Liver (tissue), 9 donors: ENCODE data around the gene NEUROG1. TPM values are rescaled to one million over a fixed set of nuclear protein-coding genes. Genes with fewer than 3 reads are reported as not detected.

ENCODE experiments used
- DNase-seq: peaks from one replicate; pipeline ENCODE4 v3.0.0-alpha.2; 2017; ENCODE audit warnings: low spot score
- H3K27ac ChIP-seq, 2 donors: one replicate each; pipeline ENCODE4 v1.7.0; 2013; ENCODE audit warnings: inconsistent platforms in 2 of 2, low read length in 2 of 2, control low read depth in 1 of 2, low read depth in 1 of 2, mild to moderate bottlenecking in 1 of 2
- H3K27me3 ChIP-seq, 4 donors: one replicate each; pipeline versions ENCODE4 v1.6.1 to v1.7.0; 2013; ENCODE audit warnings: low read length in 3 of 4, inconsistent platforms in 1 of 4, mild to moderate bottlenecking in 1 of 4, moderate library complexity in 1 of 4; ENCODE audit not compliant: control insufficient read depth in 4 of 4, insufficient read depth in 4 of 4
- H3K36me3 ChIP-seq, 4 donors: one replicate each; pipeline versions ENCODE4 v1.6.1 to v1.7.0; 2013; ENCODE audit warnings: low read length in 3 of 4, mild to moderate bottlenecking in 3 of 4, low read depth in 1 of 4, moderate library complexity in 1 of 4; ENCODE audit not compliant: control insufficient read depth in 4 of 4, insufficient read depth in 3 of 4
- H3K4me1 ChIP-seq, 4 donors: one replicate each; pipeline versions ENCODE4 v1.6.1 to v1.7.0; 2013; ENCODE audit warnings: low read length in 3 of 4, mild to moderate bottlenecking in 3 of 4, moderate library complexity in 1 of 4; ENCODE audit not compliant: control insufficient read depth in 4 of 4, insufficient read depth in 4 of 4
- H3K4me3 ChIP-seq, 3 donors: one replicate each; pipeline versions ENCODE4 v1.6.1 to v1.7.0; 2013; ENCODE audit warnings: low read length in 3 of 3, control low read depth in 1 of 3, low read depth in 1 of 3, mild to moderate bottlenecking in 1 of 3
- H3K9ac ChIP-seq, 2 donors: one replicate each; pipeline ENCODE4 v1.7.0; 2013; ENCODE audit warnings: low read length in 2 of 2, mild to moderate bottlenecking in 2 of 2, moderate library complexity in 2 of 2, control low read depth in 1 of 2, low read depth in 1 of 2
- H3K9me3 ChIP-seq, 4 donors: one replicate each; pipeline versions ENCODE4 v1.6.1 to v1.7.0; 2013; ENCODE audit warnings: low read length in 3 of 4; ENCODE audit not compliant: control insufficient read depth in 4 of 4
- ATF3 ChIP-seq: IDR thresholded peaks from 2 replicates; pipeline ENCODE4 v1.6.1; 2016; ENCODE audit warnings: antibody characterized with exemption
- CTCF ChIP-seq: fragments of 150-350 bp; IDR thresholded peaks from 2 replicates; pipeline ENCODE4 v1.5.1; 2017; ENCODE audit warnings: improper control_type of control experiment, low read depth, low read length; ENCODE audit not compliant: missing input control
- EGR1 ChIP-seq, 2 donors: IDR thresholded peaks; 2 replicates each; pipeline ENCODE4 v1.6.1; 2016 to 2018; ENCODE audit warnings: antibody characterized with exemption in 2 of 2, low read depth in 2 of 2
- FOXA1 ChIP-seq: IDR thresholded peaks from 2 replicates; pipeline ENCODE4 v1.6.1; 2016; ENCODE audit warnings: antibody characterized with exemption
- FOXA2 ChIP-seq: IDR thresholded peaks from 2 replicates; pipeline ENCODE4 v1.6.1; 2016; ENCODE audit warnings: antibody characterized with exemption
- GABPA ChIP-seq, 2 donors: IDR thresholded peaks in 1 of 2; conservative IDR thresholded peaks in 1 of 2; 2 replicates each; pipeline ENCODE4 v1.6.1; 2016; ENCODE audit warnings: antibody characterized with exemption in 2 of 2, mild to moderate bottlenecking in 1 of 2, moderate library complexity in 1 of 2
- HNF4A ChIP-seq, 2 donors: conservative IDR thresholded peaks; 2 replicates each; pipeline ENCODE4 v1.6.1; 2016; ENCODE audit warnings: antibody characterized with exemption in 2 of 2, mild to moderate bottlenecking in 2 of 2
- HNF4G ChIP-seq: IDR thresholded peaks from 2 replicates; pipeline ENCODE4 v1.6.1; 2016; ENCODE audit warnings: antibody characterized with exemption
- JUND ChIP-seq, 2 donors: IDR thresholded peaks; 2 replicates each; pipeline ENCODE4 v1.6.1; 2016; ENCODE audit warnings: antibody characterized with exemption in 2 of 2
- MAX ChIP-seq: IDR thresholded peaks from 2 replicates; pipeline ENCODE4 v1.6.1; 2016; ENCODE audit warnings: antibody characterized with exemption
- NR2F2 ChIP-seq: IDR thresholded peaks from 2 replicates; pipeline ENCODE4 v1.6.1; 2016; ENCODE audit warnings: antibody characterized with exemption
- RAD21 ChIP-seq, 2 donors: IDR thresholded peaks; 2 replicates each; pipeline ENCODE4 v1.6.1; 2016; ENCODE audit warnings: antibody characterized with exemption in 2 of 2, mild to moderate bottlenecking in 2 of 2
- REST ChIP-seq: IDR thresholded peaks from 2 replicates; pipeline ENCODE4 v1.6.1; 2016; ENCODE audit warnings: antibody characterized with exemption, mild to moderate bottlenecking
- RXRA ChIP-seq, 2 donors: IDR thresholded peaks; 2 replicates each; pipeline ENCODE4 v1.6.1; 2017 to 2018; ENCODE audit warnings: antibody characterized with exemption in 2 of 2, mild to moderate bottlenecking in 1 of 2
- SP1 ChIP-seq: IDR thresholded peaks from 2 replicates; pipeline ENCODE4 v1.6.1; 2018; ENCODE audit warnings: antibody characterized with exemption, mild to moderate bottlenecking
- TAF1 ChIP-seq: conservative IDR thresholded peaks from 2 replicates; pipeline ENCODE4 v1.6.1; 2016; ENCODE audit warnings: antibody characterized with exemption, mild to moderate bottlenecking
- YY1 ChIP-seq: IDR thresholded peaks from 2 replicates; pipeline ENCODE4 v1.6.1; 2016; ENCODE audit warnings: antibody characterized with exemption, mild to moderate bottlenecking
- ZBTB33 ChIP-seq: IDR thresholded peaks from 2 replicates; pipeline ENCODE4 v1.6.1; 2016; ENCODE audit warnings: antibody characterized with exemption
- WGBS: extraction: QIAGEN DNeasy Blood & Tissue Kit; methylation state at CpG from one replicate; pipeline ENCODE4 v1.1.7; 2013; 5-methylcytosine and 5-hydroxymethylcytosine counted together
- polyA plus RNA-seq, 2 donors: library from polyadenylated mRNA; stranded (reverse) in 1 of 2; unstranded in 1 of 2; fragments of 200-250 nt in 1 of 2; fragments of >200 nt in 1 of 2; fragmentation: Nextera tagmentation in 1 of 2; extraction: Ambion mirVana in 1 of 2; gene quantifications; one replicate each; pipeline versions ENCODE4 v1.2.1 to v1.2.3, GENCODE V29; 2013 to 2015
- total RNA-seq, 2 donors: library from RNA; depleted of rRNA; stranded (reverse); fragments of >200 nt; gene quantifications; one replicate each; pipeline ENCODE4 v1.2.3, GENCODE V29; 2014
- donor health status: healthy.
- donor health status: healthy.
- donor health status: healthy.
- donor health status: healthy.
- donor health status: healthy.

Gene NEUROG1
- total and polyA plus RNA-seq, 4 donors: not detected

- peaks cover 2 to 22% (median 18%) of the 10 kb centered on the region in 4 donors for H3K27me3 ChIP-seq
- no peaks in the 10 kb centered on the region for H3K9me3 ChIP-seq
- 30% methylated on average over 3 of the region's 3 CpGs for WGBS
- no peak overlapping the region for H3K27ac ChIP-seq
- no peaks in the 10 kb centered on the region for H3K36me3 ChIP-seq
- no peak overlapping the region for H3K9ac ChIP-seq
- TF ChIP-seq FOXA2 (no peak), FOXA1 (no peak), RXRA (IDR thresholded peaks at IDR 0.05) (no peak), EGR1 (IDR thresholded peaks at IDR 0.05; ENCODE audit: low read depth in 2 of 2) (no peak), RAD21 (IDR thresholded peaks at IDR 0.05) (no peak), HNF4G (no peak), JUND (IDR thresholded peaks at IDR 0.05) (no peak), TAF1 (no peak), REST (no peak), ZBTB33 (no peak), NR2F2 (no peak), MAX (no peak), SP1 (no peak), YY1 (no peak), HNF4A (conservative IDR thresholded peaks at IDR 0.05) (no peak), ATF3 (no peak)
- peaks cover 2 to 19% (median 13%) of the 10 kb centered on the region in 4 donors for H3K4me1 ChIP-seq
- DNase-seq: no peak
- H3K4me3 ChIP-seq: no peak overlapping the region
Observed at GRCh38 chr5:135492319-135492626, 43.5 kb downstream of the NEUROG1 start.

GRCh38 chr5:135491552-135492318, 44.0 kb downstream of the NEUROG1 start:
- no peaks in the 10 kb centered on the region for H3K36me3 ChIP-seq
- H3K9ac ChIP-seq: no peak overlapping the region
- WGBS: 8% methylated on average over 40 of the region's 40 CpGs
- no peak overlapping the region for H3K27ac ChIP-seq
- peaks cover 2 to 23% (median 17%) of the 10 kb centered on the region in 4 donors for H3K27me3 ChIP-seq
- H3K4me1 ChIP-seq: peaks cover 2 to 19% (median 13%) of the 10 kb centered on the region in 4 donors
- DNase-seq: no peak
- TF ChIP-seq SP1: no peak
- no peak for TF ChIP-seq FOXA2
- no peak for TF ChIP-seq GABPA (IDR thresholded peaks at IDR 0.05 in 1 of 2, conservative IDR thresholded peaks at IDR 0.05 in 1 of 2)
- no peak for TF ChIP-seq CTCF
- H3K4me3 ChIP-seq: no peak overlapping the region
- H3K9me3 ChIP-seq: no peaks in the 10 kb centered on the region
